Stimulated activated CD4-positive, alpha-beta T cell treated with anti-CD3 and anti-CD28 coated beads, Interleukin-1b, Interleukin-23, amount 100 ng/mL, for 24 hours (primary cell): Measurements from ENCODE around the gene TTLL4.
A peak's percentile ranks its signal among the peaks of the same experiment; 100 is the strongest.

Experiments
- DNase-seq, 4 experiments: peaks; one replicate each; pipeline ENCODE4 v3.0.0-alpha.2; 2020; ENCODE audit warnings: low read depth in 4 of 4, low spot score in 1 of 4

The TTLL4 gene

GRCh38 chr2:218710687-218711549, at the start of gene TTLL4:
Gene TTLL4 (plus strand): TSS chr2:218710835. CDS start chr2:218737677, 26,842 bp downstream.
- peak; percentile 94 to 99 (median 97) for DNase-seq

GRCh38 chr2:218662377-218662776, 48.3 kb upstream of the TTLL4 start:
- DNase-seq = no peak

- DNase-seq = no peak
Measured at GRCh38 chr2:218662827-218663226, 47.8 kb upstream of the TTLL4 start.

GRCh38 chr2:218663901-218664300, 46.7 kb upstream of the TTLL4 start:
- no peak for DNase-seq

- no peak for DNase-seq
Measured at GRCh38 chr2:218664653-218665052, 46.0 kb upstream of the TTLL4 start.

GRCh38 chr2:218671097-218671653, 39.5 kb upstream of the TTLL4 start:
- DNase-seq = no peak

- peak; percentile 57 to 75 (median 65) for DNase-seq
Measured at GRCh38 chr2:218671654-218672566, 38.7 kb upstream of the TTLL4 start, which contains the start of the genes RNF25 and STK36. Gene RNF25 (minus strand): TSS chr2:218672002. CDS start chr2:218671970, 32 bp downstream. Gene STK36 (plus strand): TSS chr2:218672086. CDS start chr2:218672830, 744 bp downstream.

GRCh38 chr2:218679119-218679518, 31.5 kb upstream of the TTLL4 start:
- DNase-seq = no peak

- DNase-seq = no peak
Measured at GRCh38 chr2:218680061-218680460, 30.6 kb upstream of the TTLL4 start.

GRCh38 chr2:218687400-218688060, 23.1 kb upstream of the TTLL4 start:
- DNase-seq = peak in 1 of 4 experiments; percentile 25

- no peak for DNase-seq
Measured at GRCh38 chr2:218691234-218691633, 19.4 kb upstream of the TTLL4 start.

- no peak for DNase-seq
Measured at GRCh38 chr2:218694405-218695145, 16.1 kb upstream of the TTLL4 start.

- DNase-seq = no peak
Measured at GRCh38 chr2:218698885-218699284, 11.8 kb upstream of the TTLL4 start.

- DNase-seq = no peak
Measured at GRCh38 chr2:218701806-218702205, 8.8 kb upstream of the TTLL4 start.

GRCh38 chr2:218703341-218703740, 7.3 kb upstream of the TTLL4 start:
- no peak for DNase-seq

GRCh38 chr2:218708086-218708485, 2.5 kb upstream of the TTLL4 start:
- no peak for DNase-seq

GRCh38 chr2:218709908-218710307, 727 bp upstream of the TTLL4 start:
- DNase-seq = no peak

GRCh38 chr2:218710334-218710686, 325 bp upstream of the TTLL4 start:
- no peak for DNase-seq

GRCh38 chr2:218711550-218711929, 905 bp downstream of the TTLL4 start:
- no peak for DNase-seq

GRCh38 chr2:218713922-218714321, 3.3 kb downstream of the TTLL4 start:
- DNase-seq = no peak
